ENCODE data around the gene PLA2G4F. TPM values are rescaled to one million over a fixed set of nuclear protein-coding genes. Genes with fewer than 3 reads are reported as not detected.

Gene PLA2G4F
- polyA plus RNA-seq, 1 experiment: not detected

DNA sequence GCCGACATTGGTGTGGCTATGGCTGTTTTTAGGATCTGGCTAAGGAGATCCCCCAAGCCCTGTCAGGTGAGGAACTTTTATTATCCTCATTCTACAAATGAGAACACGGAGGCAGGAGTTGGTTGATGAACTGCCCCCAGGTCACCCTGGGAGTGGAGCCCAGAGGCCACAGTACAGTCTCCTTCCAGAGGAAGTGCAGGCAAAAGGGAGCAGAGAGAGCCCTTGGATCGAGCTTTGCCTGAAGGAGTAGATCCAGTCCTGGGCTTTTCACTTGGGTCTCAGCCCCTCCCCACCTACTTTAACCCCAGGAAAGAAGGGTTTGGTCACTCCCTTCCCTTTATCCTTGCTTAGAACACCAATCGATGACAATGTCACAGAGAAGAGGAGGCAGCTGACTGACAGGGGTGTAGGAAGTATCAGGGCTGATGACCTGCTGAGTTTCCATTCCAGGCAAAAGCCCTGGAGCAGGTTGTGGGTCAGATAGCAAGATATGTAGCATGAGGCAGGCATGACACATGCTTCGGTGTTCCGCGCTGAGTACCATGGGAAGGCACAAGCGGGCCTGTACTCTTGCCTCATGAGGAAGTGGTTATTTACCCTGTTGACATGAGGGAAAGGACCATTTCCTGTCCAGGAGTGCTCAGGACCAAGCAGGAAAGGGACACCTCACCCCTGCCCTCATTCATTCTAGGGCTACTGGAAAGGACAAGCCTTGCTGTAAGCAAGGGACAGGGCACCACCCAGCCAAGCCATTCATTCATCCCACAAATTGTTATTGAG lies 56.2 kb downstream of the PLA2G4F start:
- Histone ChIP-seq H3K36me3 (ENCODE audit: control insufficient read depth, insufficient read depth, low read length) (no peaks in the 10 kb centered on the region), H3K27me3 (ENCODE audit: control insufficient read depth, insufficient read depth, low read length) (peaks cover 11% of the 10 kb centered on the region), H3K4me3 (ENCODE audit: low read depth, low read length) (no peak overlapping the region)
- DNase-seq (ENCODE audit: low read depth): no peak
- ChIA-PET POLR2A (no interaction called here), CTCF (interaction anchor here (1.2 to 1.8 kb wide), 3 partner anchors 12 to 38 kb away, joined by 3 to 7 read pairs (median 4); no protein-coding TSS in a partner anchor)
- TF ChIP-seq, protein P1, sequence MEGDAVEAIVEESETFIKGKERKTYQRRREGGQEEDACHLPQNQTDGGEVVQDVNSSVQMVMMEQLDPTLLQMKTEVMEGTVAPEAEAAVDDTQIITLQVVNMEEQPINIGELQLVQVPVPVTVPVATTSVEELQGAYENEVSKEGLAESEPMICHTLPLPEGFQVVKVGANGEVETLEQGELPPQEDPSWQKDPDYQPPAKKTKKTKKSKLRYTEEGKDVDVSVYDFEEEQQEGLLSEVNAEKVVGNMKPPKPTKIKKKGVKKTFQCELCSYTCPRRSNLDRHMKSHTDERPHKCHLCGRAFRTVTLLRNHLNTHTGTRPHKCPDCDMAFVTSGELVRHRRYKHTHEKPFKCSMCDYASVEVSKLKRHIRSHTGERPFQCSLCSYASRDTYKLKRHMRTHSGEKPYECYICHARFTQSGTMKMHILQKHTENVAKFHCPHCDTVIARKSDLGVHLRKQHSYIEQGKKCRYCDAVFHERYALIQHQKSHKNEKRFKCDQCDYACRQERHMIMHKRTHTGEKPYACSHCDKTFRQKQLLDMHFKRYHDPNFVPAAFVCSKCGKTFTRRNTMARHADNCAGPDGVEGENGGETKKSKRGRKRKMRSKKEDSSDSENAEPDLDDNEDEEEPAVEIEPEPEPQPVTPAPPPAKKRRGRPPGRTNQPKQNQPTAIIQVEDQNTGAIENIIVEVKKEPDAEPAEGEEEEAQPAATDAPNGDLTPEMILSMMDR (IDR thresholded peaks at IDR 0.05; ENCODE audit: insufficient read depth, low read depth, low read length): no peak

DNA sequence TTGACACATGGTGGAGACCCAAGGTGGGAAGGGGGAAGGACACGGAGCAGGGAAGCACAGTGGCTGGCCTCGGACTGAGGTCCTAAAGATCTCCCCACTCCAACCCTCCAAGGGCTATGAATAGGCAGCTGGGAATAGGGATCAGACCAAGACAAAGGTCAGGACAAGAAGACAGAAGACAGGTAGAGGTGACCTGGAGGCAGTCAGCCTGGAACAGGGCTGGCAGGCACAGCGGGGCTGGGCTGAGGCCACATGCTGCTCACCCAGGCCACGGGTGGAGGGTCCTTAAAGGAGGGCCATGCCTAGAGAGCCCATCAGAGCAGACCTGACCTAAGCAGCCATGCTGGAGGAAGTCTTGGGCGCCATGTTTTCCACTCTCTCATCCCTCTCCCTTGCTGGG lies 59.4 kb downstream of the PLA2G4F start:
- POLR2A ChIA-PET: no interaction called here
- no peak overlapping the region for H3K4me3 ChIP-seq (ENCODE audit: low read depth, low read length)
- no peak for DNase-seq (ENCODE audit: low read depth)
- H3K27me3 ChIP-seq (ENCODE audit: control insufficient read depth, insufficient read depth, low read length): peaks cover 12% of the 10 kb centered on the region
- TF ChIP-seq, protein P1 (IDR thresholded peaks at IDR 0.05; ENCODE audit: insufficient read depth, low read depth, low read length): no peak
- CTCF ChIA-PET: interaction anchor here (0.9 to 5.4 kb wide), 4 partner anchors 13 to 46 kb away, joined by 3 to 33 read pairs (median 3); no protein-coding TSS in a partner anchor
- H3K36me3 ChIP-seq (ENCODE audit: control insufficient read depth, insufficient read depth, low read length): no peaks in the 10 kb centered on the region

DNA sequence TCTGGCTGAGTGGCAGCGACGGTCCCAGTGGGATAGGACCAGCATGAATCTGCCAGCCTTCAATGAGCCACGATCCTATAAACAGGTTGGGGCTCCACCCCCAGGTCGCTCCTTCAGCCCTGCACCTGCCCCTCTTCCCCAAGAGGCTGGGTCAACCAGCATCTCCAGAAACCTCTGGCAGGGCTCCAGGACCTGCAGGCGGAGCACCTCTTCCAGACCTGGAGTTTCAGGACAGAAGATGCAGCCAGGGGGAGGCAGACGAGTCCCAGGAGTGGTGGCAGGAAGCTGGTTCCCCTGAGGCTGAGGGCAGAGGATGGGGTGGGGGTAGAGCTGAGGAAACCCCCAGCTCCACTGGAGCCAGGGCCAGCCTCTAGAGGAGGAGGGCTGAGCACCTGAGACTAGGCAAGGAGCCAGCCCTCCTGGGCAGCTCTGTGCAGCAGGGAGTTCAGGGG lies 61.9 kb downstream of the PLA2G4F start, which contains the start of gene PLA2G4D:
Gene PLA2G4D, minus strand, starts transcription at position 51 of the 452 bp plus-strand sequence. CDS start 103 bp downstream, outside the sequence.
- Histone ChIP-seq H3K27me3 (ENCODE audit: control insufficient read depth, insufficient read depth, low read length) (peaks cover 15% of the 10 kb centered on the region), H3K36me3 (ENCODE audit: control insufficient read depth, insufficient read depth, low read length) (no peaks in the 10 kb centered on the region), H3K4me3 (ENCODE audit: low read depth, low read length) (no peak within 1 kb of the TSS)
- TF ChIP-seq, protein P1 (IDR thresholded peaks at IDR 0.05; ENCODE audit: insufficient read depth, low read depth, low read length): no peak
- DNase-seq (ENCODE audit: low read depth): no peak
- ChIA-PET POLR2A (no interaction called here), CTCF (interaction anchor here (5.4 kb wide), 1 partner anchor 11 kb away, joined by 33 read pairs; no protein-coding TSS in a partner anchor)

DNA sequence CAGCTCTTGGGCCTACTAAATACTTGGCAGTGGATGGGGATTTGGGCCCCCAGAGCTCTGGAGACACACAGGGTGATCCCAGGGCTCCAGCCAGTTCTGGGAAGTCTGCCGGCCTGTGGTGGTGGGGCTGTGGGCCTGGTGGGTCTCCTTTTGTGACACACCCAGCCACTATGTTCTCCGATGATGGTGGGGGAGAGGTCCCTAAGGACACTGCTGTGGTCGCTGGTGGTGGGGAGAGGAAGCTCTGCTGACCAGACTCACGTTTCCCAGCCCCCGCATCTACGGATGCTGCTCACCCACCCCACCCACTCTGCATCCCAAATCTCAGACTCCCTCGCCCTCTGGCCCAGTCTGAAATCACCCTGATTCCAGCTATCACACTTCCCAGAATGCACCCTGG lies 62.5 kb downstream of the PLA2G4F start:
- H3K27me3 ChIP-seq (ENCODE audit: control insufficient read depth, insufficient read depth, low read length): peaks cover 15% of the 10 kb centered on the region
- TF ChIP-seq, protein P1 (IDR thresholded peaks at IDR 0.05; ENCODE audit: insufficient read depth, low read depth, low read length): no peak
- H3K36me3 ChIP-seq (ENCODE audit: control insufficient read depth, insufficient read depth, low read length): no peaks in the 10 kb centered on the region
- no peak overlapping the region for H3K4me3 ChIP-seq (ENCODE audit: low read depth, low read length)
- ChIA-PET CTCF (interaction anchor here (5.4 kb wide), 1 partner anchor 10 kb away, joined by 33 read pairs; no protein-coding TSS in a partner anchor), POLR2A (no interaction called here)
- DNase-seq (ENCODE audit: low read depth): no peak

All from BJ (cell line).